Stimulated activated naive CD8-positive, alpha-beta T cell treated with anti-CD3 and anti-CD28 coated beads, Interleukin-15, amount 100 ng/mL, for 72 hours (primary cell): ENCODE measurements around the gene OR52R1.
"Not testable (repeated sequence)": the region's sequence is repeated elsewhere in the genome, so short reads cannot be mapped to it uniquely, and the experiment has no call there.

Source experiments
- ATAC-seq: fragments of 150-1000 bp; cut with Tn5 transposase; 2 replicates; pipeline ENCODE4 v1.10.0; 2021; ENCODE audit warnings: mild to moderate bottlenecking, moderate library complexity
- DNase-seq, 2 donors: peaks; one replicate each; pipeline ENCODE4 v3.0.0; 2021 to 2022
- H3K27ac Mint-ChIP-seq, 2 donors: one replicate each; pipeline ENCODE4 v1.8.0; 2022; ENCODE audit warnings: mild to moderate bottlenecking in 2 of 2, mixed read lengths in 2 of 2, moderate library complexity in 2 of 2
- H3K27me3 Mint-ChIP-seq: one replicate; pipeline ENCODE4 v1.8.0; 2022; ENCODE audit warnings: mixed read lengths
- H3K4me1 Mint-ChIP-seq: one replicate; pipeline ENCODE4 v1.8.0; 2022; ENCODE audit warnings: mild to moderate bottlenecking, mixed read lengths
- H3K4me3 Mint-ChIP-seq, 2 donors: one replicate each; pipeline ENCODE4 v1.8.0; 2022; ENCODE audit warnings: mild to moderate bottlenecking in 2 of 2, mixed read lengths in 2 of 2, moderate library complexity in 1 of 2
- H3K9me3 Mint-ChIP-seq, 2 donors: one replicate each; pipeline ENCODE4 v1.8.0; 2022; ENCODE audit warnings: mixed read lengths in 2 of 2

OR52R1 gene

DNA sequence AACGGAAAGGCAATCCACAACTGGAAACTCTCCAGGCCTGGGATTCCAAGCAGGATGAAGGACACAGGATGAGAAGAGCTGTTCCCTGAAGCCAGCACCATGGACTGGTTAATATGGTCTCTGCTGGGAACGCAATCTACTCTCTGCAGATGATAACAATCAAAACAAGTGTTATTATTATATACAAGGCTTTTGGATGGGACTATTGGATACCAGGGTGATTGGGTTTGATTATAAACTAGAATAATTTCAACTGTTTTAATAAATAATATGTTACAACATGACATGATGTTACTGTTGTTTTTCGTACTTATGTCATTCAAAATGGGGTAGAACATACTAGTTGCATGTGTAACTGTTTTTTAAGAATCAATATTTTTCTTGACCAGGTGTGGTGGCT lies at the start of gene OR52R1:
Gene OR52R1 (minus strand): TSS at position 101 of the 400 bp plus-strand sequence. CDS start 0 bp downstream, at position 101.
- Mint-ChIP-seq H3K27ac (no peak within 1 kb of the TSS), H3K9me3 (no peaks in the 10 kb centered on the region), H3K4me1 (no peaks in the 10 kb centered on the region), H3K4me3 (no peak within 1 kb of the TSS), H3K27me3 (peaks cover 10% of the 10 kb centered on the region)
- ATAC-seq (no peak), DNase-seq (no peak)

DNA sequence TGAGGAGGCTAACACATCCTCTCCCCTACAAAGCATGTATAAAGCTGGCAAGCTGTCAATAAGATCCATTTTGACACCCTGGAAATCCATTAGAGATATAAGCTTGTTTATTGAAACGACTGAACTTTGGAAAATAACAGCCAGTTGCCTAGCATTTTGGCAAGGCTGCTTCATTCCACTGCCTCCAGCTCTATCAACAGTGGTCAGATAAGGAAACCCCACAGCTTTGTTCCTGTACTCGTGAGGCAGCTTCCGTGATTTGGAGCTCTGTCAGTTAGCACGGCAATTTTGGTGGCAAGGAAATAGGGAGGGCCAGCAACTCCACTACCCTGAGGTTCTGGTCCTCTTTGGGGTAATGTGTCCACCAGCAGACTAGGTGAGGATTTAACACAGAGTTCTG lies 46.9 kb upstream of the OR52R1 start:
- DNase-seq (no peak), ATAC-seq (no peak)
- peaks cover 11% of the 10 kb centered on the region for H3K27me3 Mint-ChIP-seq
- H3K27ac Mint-ChIP-seq, result no peak overlapping the region
- peaks cover 0 to 13% of the 10 kb centered on the region in 2 donors for H3K9me3 Mint-ChIP-seq
- no peaks in the 10 kb centered on the region for H3K4me1 Mint-ChIP-seq
- no peak overlapping the region for H3K4me3 Mint-ChIP-seq

DNA sequence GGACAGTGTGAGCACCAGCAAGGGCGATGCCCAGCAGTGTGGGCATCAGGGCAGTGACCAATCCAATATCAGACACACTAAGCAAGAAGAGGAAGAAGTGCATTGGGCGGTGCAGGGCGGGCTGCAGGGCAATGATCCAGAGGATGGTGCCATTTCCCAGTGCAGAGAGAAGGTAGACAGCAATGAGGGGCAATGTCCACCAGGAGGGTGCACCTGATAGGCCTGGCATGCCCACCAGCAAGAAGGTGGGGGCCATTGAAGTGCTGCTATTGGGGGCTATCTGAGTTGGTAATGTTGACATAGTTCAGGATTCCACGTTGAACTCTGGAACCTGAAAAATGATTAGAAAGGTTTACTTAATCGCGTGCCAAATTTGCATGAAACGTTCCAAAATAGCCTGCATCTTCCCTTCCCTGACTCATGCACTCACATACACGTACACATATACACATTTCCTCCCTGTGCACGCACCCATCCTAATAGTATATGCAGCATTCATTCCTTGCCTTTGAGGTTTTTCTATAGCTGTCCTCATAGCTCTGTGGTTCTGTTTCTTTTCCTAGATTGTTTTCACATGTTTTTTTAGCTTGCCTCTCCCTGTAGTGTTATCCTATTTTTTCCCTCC lies 44.8 kb upstream of the OR52R1 start, which contains the start of gene OR51S1:
Gene OR51S1 (minus strand): TSS at position 301 of the 625 bp plus-strand sequence. CDS start 0 bp downstream, at position 301.
- Mint-ChIP-seq H3K4me1 (no peaks in the 10 kb centered on the region), H3K27ac (no peak within 1 kb of the TSS), H3K9me3 (peaks cover 0 to 7% of the 10 kb centered on the region in 2 donors), H3K27me3 (peaks cover 11% of the 10 kb centered on the region), H3K4me3 (no peak within 1 kb of the TSS)
- no peak for ATAC-seq
- no peak for DNase-seq

DNA sequence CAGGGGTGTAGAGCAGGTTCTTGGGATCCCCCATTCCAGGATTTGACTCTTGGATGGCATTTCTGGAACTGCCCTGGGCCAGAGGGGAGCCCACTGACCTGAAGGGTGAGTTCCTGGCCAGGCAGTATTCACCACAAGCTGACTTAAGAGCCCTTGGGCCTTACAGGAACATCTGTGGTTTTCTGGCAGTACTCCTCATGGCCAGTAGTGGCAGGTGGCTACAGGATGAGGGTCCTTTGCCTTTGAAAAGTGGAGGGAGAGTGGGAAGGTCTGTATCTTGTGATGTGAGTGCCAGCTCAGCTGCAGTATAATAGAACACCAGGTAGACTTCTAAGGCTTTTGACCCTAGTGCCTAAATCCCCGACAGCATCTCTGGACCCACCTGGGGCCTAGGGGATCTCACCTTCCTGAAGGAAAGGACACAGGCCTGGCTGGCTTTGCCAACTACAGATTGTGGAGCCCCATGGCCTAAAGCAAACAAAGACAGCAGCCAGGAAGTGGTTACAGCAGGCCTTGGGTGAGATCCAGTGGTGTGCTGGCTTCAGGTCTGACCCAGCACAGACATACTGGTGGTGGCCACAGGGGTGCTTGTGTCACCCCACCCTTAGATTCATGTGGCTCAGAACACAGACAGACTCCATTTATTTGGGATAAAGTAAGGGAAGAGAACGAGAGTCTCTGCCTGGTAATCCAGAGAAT lies 35.8 kb upstream of the OR52R1 start:
- ATAC-seq (no peak), DNase-seq (no peak)

DNA sequence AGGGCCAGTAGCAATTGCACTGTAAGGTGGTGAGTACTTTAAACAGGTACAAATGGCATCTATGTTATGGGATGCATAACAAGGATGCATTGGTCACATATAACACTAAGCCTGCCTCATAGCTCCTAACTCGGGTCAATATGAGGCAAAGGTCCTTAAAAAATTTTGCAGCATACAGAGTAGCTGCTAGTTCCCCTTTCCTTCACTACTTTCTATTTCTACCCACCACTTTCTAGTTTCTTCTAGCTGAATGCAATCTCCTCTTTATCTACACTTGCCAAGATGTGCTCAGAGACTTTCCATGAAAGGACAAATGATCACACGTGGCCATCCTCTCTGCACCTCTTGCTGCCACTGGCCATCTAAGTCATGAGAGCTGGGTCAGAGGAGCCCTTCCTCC lies 26.7 kb upstream of the OR52R1 start:
- no peaks in the 10 kb centered on the region for H3K9me3 Mint-ChIP-seq
- H3K27ac Mint-ChIP-seq, result peak overlapping the region in 1 of 2 donors; percentile 1
- H3K4me1 Mint-ChIP-seq, result no peaks in the 10 kb centered on the region
- ATAC-seq (no peak), DNase-seq (no peak)
- no peak overlapping the region for H3K4me3 Mint-ChIP-seq
- peaks cover 19% of the 10 kb centered on the region for H3K27me3 Mint-ChIP-seq

More for the DNA sequence above, 35.8 kb upstream of the OR52R1 start:
- Mint-ChIP-seq H3K27me3 (no peaks in the 10 kb centered on the region), H3K27ac (no peak overlapping the region), H3K4me1 (no peaks in the 10 kb centered on the region), H3K9me3 (no peaks in the 10 kb centered on the region), H3K4me3 (no peak overlapping the region)

DNA sequence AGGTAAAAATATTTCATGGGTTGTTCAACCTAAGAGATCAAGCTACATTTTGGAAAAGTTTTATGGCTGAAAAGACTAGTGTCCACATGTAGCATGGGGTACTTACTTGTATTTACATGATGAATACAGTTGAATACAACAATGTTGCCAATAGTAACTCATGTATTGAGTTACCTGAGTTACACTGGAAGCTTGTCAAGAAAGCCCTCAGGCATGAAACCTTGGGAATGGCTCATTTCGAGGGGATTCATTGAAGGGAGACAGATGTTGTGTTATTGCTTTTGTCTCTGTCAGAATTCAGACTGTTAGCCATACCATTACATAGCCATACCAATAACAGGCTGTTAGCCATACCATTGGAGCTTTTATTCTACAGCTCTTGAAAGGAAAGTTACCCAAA lies 26.2 kb upstream of the OR52R1 start:
- no peak overlapping the region for H3K4me3 Mint-ChIP-seq
- no peaks in the 10 kb centered on the region for H3K4me1 Mint-ChIP-seq
- ATAC-seq (no peak), DNase-seq (no peak)
- peaks cover 19% of the 10 kb centered on the region for H3K27me3 Mint-ChIP-seq
- H3K9me3 Mint-ChIP-seq, result no peaks in the 10 kb centered on the region
- H3K27ac Mint-ChIP-seq, result no peak overlapping the region

DNA sequence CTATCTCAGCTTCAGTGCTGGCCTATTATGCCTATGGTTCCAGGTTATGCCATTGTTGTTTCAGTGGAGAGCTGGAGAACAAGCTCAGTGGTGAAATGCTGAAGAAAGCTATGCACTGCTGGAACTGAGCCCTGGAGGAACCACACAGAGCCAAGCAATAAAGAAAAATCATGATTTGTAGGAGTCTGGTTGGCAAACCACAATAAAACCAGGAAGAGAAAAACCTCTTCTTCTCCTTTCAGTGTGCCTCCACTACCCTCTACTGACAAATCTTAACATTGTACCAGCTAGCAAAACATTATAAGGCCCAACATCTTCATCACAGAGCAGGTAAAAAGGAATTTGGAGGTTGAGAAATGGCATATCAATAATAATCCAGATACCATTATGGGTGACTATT lies 22.2 kb upstream of the OR52R1 start:
- no peak for ATAC-seq
- no peak for DNase-seq

DNA sequence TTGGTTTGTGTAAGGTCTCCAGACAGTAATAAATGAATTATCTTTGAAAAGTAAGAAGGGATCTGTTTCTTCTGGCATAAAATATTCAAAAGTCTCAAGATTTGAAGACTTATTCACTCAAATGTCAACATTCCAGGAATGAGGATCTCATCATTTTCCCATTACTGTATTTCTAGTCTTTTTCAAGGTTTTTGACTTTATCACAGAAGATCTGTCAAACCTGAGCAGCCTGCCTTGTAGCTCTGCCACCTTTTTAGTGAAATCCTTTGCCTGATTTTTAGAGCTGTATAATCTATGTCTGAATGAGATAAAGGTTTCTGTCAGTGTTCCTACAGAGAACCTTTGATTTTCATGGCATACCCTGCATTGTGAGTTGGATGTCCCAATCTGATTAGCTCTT lies 21.0 kb upstream of the OR52R1 start:
- Mint-ChIP-seq H3K9me3 (no peaks in the 10 kb centered on the region), H3K4me3 (no peak overlapping the region), H3K27me3 (peaks cover 17% of the 10 kb centered on the region), H3K4me1 (no peaks in the 10 kb centered on the region), H3K27ac (no peak overlapping the region)
- ATAC-seq (no peak), DNase-seq (no peak)

More for the DNA sequence above, 22.2 kb upstream of the OR52R1 start:
- H3K27me3 Mint-ChIP-seq, result peaks cover 17% of the 10 kb centered on the region
- no peak overlapping the region for H3K27ac Mint-ChIP-seq
- H3K4me1 Mint-ChIP-seq, result no peaks in the 10 kb centered on the region
- H3K9me3 Mint-ChIP-seq, result no peaks in the 10 kb centered on the region
- H3K4me3 Mint-ChIP-seq, result no peak overlapping the region

DNA sequence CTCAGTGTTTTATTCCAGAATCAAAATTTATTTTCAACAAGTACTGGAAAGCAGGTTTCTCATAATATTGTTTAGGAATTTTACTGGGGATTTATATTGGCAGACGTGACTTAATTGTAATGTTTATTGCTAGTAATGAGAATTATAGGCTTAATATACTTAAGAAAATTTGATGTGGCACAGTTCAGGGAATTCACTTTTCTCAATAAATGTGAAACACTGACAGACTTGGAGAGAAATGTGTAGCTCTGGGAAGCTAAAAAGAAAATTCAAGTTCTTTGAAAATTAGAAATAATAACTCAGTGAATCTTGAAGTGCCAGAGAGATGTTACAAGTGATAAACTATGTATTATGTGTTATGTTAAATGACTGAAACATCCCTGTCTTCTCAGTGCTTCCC lies 16.8 kb upstream of the OR52R1 start, which contains the start of gene OR51F2:
Gene OR51F2 (plus strand): TSS at position 301 of the 400 bp plus-strand sequence. CDS start 101 bp downstream, outside the sequence.
- Mint-ChIP-seq H3K27ac (no peak within 1 kb of the TSS), H3K9me3 (no peaks in the 10 kb centered on the region), H3K4me3 (no peak within 1 kb of the TSS), H3K4me1 (no peaks in the 10 kb centered on the region), H3K27me3 (peaks cover 17% of the 10 kb centered on the region)
- ATAC-seq (no peak), DNase-seq (no peak)

DNA sequence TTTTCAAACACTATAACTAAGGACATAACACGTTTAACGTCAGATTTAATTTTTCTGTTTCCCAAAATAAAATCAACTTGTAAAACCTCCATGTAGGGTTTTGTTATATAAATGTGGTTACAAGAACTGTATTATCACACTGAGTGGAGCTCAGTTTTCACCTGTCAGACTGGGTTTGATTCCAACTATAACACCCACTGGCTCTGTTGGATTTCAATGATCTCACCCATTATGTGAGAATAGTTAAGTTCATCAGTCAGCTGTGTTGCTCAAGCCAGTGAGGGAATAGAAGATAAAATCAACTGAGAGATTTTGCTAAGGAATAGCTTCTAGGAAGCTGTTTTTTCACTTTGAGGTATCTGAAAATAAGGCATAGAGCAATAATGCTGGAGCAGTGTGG lies 5.1 kb upstream of the OR52R1 start:
- no peak overlapping the region for H3K27ac Mint-ChIP-seq
- no peak overlapping the region for H3K4me3 Mint-ChIP-seq
- no peaks in the 10 kb centered on the region for H3K9me3 Mint-ChIP-seq
- H3K4me1 Mint-ChIP-seq, result no peaks in the 10 kb centered on the region
- DNase-seq, result no peak
- no peaks in the 10 kb centered on the region for H3K27me3 Mint-ChIP-seq
- ATAC-seq, result no peak

DNA sequence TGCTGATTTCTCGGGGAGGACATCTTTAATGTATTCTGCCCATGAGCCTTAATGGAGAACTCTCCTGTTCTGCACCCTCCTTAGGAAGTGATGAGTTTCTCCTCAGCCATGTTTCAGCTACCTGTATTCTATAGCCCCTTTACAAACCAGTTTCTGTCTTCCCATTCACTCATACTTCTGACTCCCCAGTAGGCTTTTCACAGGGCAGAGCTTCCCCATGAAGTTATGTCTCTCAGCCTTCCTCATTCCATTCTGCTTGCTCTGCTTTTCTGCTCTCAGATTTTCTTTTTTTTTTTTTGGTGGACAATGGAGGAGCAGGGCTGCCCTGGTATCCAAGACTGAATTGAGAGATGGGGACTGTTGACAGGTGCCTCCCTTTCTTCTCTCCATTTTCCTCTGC lies 4.3 kb upstream of the OR52R1 start:
- DNase-seq, result no peak
- no peak for ATAC-seq
- no peak overlapping the region for H3K27ac Mint-ChIP-seq
- H3K27me3 Mint-ChIP-seq, result peaks cover 7% of the 10 kb centered on the region
- H3K4me1 Mint-ChIP-seq, result no peaks in the 10 kb centered on the region
- no peaks in the 10 kb centered on the region for H3K9me3 Mint-ChIP-seq
- H3K4me3 Mint-ChIP-seq, result no peak overlapping the region

DNA sequence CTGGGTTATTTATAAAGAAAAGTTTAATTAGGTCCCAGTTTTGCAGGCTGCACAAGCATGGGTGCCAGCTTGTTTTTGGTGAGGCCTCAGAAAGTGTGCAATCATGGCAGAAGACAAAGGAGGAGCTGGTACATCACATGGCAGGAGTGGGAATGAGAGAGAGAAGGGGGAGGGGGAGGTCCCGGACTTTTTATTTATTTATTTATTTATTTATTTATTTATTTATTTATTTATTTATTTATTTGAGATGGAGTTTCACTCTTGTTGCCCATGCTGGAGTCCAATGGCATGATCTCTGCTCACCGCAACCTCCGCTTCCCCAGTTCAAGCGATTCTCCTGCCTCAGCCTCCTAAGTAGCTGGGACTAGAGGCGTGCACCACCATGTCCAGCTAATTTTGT lies 2.9 kb downstream of the OR52R1 start:
- H3K9me3 Mint-ChIP-seq, DNase-seq, H3K27ac Mint-ChIP-seq, ATAC-seq, H3K4me1 Mint-ChIP-seq, H3K4me3 Mint-ChIP-seq: not testable (repeated sequence)
- peaks cover 10% of the 10 kb centered on the region for H3K27me3 Mint-ChIP-seq

DNA sequence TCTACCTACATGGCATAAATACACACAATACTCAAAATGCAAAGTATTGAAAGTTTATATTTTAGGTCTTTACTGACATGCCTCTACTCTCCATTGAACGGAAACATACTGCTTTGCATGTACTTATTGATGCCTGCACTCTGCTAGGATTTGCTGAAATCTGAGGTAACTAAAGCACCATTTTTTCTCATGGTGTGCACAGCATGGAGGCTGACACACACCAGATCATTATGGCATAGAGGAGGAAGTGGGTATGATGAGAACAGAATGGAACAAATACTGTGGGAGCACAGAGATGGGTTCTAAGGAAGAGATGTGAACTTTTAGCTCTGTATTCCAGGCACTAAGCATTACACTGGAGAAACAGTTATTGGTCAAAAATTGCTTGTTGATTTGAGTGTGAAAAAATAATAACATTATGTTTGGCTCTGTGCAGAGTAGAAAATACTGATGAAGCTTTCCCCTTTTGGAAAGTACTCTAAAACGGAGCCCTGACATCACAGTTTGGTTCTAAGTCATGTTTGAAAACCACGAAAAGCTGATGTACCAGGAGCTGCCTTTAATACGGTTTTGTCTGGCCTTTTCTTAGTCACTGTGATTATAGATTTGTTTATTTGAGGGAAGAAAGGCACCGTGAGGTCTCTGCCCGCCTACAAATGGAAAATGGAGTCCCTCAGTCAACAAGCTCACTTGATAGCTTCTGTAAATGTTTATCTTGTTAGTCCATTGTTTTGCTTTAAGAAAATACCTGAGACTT lies 5.6 kb downstream of the OR52R1 start:
- H3K27me3 Mint-ChIP-seq, result peaks cover 5% of the 10 kb centered on the region
- no peak overlapping the region for H3K4me3 Mint-ChIP-seq
- DNase-seq (no peak), ATAC-seq (no peak)
- no peaks in the 10 kb centered on the region for H3K9me3 Mint-ChIP-seq
- H3K4me1 Mint-ChIP-seq, result no peaks in the 10 kb centered on the region
- no peak overlapping the region for H3K27ac Mint-ChIP-seq

DNA sequence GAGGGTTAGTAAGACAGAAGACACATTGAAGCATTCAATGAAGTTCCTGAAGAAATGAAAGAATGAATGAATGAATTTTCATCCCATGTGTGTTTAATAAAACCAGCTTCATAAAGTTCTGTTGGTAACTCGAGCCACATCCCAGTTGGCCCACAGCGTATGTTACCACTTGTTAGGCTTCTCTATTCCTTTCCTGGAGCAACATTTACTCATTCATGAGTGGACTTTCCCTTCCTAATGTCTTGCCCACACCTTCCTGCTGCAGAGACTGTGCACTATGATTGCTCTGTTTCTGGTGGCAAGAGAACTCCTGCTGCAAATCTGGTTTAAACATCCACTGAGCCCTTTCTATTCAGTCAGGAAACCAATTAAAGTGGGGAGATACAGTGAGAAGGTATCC lies 7.0 kb downstream of the OR52R1 start:
- no peak for ATAC-seq
- H3K9me3 Mint-ChIP-seq, result no peaks in the 10 kb centered on the region
- H3K4me1 Mint-ChIP-seq, result no peaks in the 10 kb centered on the region
- no peak overlapping the region for H3K27ac Mint-ChIP-seq
- no peak for DNase-seq
- H3K27me3 Mint-ChIP-seq, result no peaks in the 10 kb centered on the region
- no peak overlapping the region for H3K4me3 Mint-ChIP-seq

DNA sequence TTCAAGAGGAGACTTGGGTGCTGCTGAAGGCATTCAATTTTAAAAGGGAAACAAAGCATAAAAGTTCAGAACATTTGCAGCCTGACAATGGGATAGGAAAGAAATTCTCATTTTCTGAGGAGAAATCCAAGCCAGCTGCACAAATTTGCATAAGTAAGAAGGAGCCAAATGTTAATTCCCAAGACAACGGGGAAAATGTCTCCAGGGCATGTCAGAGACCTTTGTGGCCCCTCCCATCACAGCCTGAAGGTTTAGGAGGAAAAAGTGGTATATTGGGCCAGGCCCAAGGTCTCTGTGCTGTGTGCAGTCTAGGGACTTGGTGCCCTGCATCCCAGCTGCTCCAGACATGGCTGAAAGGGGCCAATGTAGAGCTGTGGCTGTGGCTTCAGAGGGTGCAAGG lies 21.7 kb downstream of the OR52R1 start:
- no peak overlapping the region for H3K4me3 Mint-ChIP-seq
- H3K27me3 Mint-ChIP-seq, result peaks cover 9% of the 10 kb centered on the region
- H3K9me3 Mint-ChIP-seq, result peaks cover 13 to 15% of the 10 kb centered on the region in 2 donors
- no peaks in the 10 kb centered on the region for H3K4me1 Mint-ChIP-seq
- ATAC-seq (no peak), DNase-seq (no peak)
- H3K27ac Mint-ChIP-seq, result no peak overlapping the region

DNA sequence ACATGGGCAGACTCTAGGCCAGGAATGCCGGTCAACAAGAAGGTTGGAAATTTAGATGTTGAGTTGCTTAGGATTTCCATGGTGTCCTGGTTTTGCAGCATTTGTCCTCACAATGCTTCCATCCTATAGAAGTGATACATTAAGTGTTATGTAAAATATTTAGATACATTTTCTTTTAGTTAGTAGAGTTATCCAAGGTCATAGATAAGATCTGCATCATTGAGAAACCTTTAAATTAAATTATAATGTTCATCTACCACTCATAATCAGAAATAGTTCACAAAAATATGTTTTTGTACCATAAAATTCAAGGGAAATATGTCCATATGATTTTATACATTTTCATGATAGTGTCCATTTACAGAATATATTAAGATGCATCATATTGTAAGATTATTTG lies 34.3 kb downstream of the OR52R1 start, which contains the start of gene OR51F1:
Gene OR51F1 (minus strand): TSS at position 101 of the 400 bp plus-strand sequence. CDS start 0 bp downstream, at position 101.
- no peak within 1 kb of the TSS for H3K4me3 Mint-ChIP-seq
- H3K9me3 Mint-ChIP-seq, result no peaks in the 10 kb centered on the region
- no peaks in the 10 kb centered on the region for H3K4me1 Mint-ChIP-seq
- DNase-seq, result no peak
- peaks cover 18% of the 10 kb centered on the region for H3K27me3 Mint-ChIP-seq
- H3K27ac Mint-ChIP-seq, result no peak within 1 kb of the TSS
- no peak for ATAC-seq
